Measurements from ENCODE around the gene COMT. TPM values are rescaled to one million over a fixed set of nuclear protein-coding genes. Genes with fewer than 3 reads are reported as not detected.
A peak's percentile ranks its signal among the peaks of the same experiment; 100 is the strongest.

COMT gene
- polyA plus RNA-seq, 3 donors: 116 to 143 (median 126) TPM

DNA sequence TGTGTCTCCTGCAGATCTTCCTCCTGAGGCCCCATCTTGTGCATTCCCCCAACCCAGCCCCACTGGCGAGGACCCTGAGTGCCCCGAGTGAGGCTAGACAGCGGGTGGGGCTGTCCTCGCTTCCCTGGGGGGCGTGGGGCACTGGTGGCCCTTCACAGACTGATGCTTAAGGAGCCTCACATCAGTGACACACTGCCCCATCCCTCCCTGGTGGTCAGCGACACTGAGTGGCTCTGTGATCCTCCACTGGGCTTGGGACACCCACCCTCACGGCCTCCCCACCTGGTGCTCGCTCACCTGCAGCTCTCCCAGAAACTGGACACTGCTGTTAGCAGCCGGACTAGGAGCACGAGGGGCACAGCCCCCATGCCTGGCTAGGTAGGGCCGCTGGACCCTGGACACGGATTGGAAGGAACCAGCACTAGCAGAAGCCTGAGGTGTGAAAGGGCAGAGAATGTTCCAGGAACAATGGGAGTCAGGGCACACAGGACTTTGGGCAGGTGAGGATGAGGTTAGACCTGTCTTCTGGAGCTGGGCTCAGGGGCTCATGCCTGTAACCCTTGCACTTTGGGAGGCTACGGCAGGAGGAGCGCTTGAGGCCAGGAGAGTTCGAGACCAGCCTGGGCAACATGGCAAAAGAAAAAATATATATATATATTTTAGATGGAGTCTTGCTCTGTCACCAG, 23.3 kb downstream of the COMT start:
- DNase-seq: no peak

DNA sequence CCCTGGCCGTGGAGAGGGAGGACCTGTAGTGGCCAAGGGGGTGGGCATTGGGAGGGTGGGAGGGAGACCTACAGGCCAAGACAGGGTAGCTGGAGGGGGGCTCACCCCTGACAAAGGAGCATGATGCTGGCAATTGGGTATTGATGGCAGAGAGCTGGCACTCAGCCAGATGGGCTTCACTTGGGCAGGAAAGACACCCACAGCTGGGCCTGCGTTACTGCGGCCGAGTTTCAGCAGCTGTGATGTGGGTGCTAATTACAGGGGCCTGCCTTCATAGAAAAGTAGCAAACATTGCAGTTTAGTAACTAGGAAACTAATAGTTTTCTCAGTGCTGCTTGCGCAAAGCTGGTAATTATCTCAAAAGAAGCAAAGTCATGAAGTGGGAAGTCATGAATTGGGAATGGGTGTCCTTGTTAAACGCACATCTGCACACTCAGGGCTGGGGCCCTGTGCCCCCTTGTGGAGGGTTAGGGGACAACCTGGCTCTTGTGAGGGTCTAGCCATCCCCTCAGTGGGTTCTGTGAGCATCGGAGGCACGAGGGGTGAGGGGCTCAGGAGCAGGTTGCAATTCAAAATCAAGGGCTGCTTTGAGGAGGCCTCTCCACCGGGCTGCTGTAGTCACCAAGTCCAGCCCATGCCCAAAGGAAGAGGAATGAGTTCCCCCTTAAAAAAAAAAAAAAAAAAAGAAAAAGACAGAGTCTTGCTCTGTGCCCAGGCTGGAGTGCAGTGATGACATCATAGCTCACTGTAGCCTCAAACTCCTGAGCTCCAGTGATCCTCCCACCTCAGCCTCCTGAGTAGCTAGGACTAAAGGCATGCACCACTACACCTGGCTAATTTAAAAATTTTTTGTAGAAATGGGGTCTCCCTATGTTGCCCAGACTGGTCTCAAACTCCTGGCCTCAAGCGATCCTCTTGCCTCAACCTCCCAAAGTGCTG, 24.5 kb downstream of the COMT start:
- no peak for DNase-seq

DNA sequence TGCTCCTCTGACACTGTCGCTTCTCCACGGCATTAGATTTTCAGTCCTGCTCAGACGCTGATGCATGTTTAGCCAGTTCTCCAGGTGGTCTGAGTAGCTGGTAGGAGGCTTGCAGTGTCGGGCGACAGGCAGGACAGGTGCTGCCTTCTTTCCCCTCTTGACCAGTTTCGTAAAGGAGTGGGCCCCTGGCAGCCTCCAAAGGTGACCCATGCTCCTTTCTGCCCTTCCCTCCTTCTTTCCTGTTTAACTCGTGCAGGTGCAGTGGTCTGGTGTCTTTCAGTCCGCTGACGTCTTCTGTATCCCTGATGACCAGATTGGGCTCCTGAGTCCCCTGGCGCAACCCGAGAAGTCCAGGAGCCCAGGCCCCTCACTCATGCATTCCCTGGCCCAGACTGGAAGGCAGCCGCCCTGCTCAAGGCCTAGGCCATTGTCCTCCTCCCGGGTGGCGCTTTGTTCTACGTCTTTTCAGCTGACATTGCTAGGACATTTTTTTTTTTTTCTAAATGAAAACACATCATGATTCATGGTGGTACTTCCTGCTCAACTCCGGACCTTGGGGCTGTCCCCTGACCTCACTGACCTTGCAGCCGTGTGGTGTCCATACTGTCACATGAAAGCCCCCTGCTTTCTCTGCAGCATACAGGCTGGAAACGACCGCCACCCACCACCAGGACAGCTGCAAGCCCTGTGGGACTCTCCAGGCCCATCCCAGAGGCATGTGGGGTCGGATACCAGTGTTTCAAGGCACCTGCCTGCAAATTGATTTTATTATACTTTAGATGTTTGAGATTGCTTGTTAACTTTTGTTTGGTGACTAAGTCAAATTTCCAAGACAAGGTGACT, 25.6 kb downstream of the COMT start:
- DNase-seq: no peak

DNA sequence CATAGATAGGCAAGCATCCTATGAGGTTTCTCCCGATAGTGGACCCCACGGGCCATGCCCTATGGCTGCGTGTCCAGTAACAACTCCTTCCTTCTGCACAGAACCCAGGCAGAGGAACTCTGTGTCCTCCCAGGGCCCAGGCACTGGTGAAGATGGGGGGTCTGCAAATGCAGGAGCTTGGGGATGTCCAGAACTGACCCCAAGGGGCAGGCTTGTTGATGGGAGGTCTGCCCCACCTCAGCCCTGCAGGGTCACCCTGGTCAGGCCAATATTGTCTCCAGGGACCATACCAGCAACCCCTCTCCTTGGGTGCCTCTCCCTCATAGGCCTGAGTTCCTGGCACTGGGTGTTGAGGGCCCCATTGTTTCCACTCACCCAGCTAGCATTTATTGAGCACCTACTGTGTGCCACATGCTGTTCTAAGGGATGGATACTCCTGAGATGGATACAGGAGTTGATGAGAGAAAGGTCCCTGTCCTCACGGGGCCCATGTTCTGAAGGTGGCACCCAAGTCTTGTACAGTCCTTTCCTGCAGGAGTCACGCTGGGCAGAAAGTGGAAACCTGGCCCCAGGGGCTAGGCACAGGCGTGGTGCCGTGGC, 26.4 kb downstream of the COMT start:
- no peak for DNase-seq

DNA sequence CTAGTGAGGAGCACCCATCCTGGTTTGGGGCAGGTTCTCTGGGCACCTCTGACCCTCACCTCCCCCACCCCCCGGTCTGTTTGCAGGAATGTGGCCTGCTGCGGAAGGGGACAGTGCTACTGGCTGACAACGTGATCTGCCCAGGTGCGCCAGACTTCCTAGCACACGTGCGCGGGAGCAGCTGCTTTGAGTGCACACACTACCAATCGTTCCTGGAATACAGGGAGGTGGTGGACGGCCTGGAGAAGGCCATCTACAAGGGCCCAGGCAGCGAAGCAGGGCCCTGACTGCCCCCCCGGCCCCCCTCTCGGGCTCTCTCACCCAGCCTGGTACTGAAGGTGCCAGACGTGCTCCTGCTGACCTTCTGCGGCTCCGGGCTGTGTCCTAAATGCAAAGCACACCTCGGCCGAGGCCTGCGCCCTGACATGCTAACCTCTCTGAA, 26.9 kb downstream of the COMT start:
- DNase-seq: no peak

DNA sequence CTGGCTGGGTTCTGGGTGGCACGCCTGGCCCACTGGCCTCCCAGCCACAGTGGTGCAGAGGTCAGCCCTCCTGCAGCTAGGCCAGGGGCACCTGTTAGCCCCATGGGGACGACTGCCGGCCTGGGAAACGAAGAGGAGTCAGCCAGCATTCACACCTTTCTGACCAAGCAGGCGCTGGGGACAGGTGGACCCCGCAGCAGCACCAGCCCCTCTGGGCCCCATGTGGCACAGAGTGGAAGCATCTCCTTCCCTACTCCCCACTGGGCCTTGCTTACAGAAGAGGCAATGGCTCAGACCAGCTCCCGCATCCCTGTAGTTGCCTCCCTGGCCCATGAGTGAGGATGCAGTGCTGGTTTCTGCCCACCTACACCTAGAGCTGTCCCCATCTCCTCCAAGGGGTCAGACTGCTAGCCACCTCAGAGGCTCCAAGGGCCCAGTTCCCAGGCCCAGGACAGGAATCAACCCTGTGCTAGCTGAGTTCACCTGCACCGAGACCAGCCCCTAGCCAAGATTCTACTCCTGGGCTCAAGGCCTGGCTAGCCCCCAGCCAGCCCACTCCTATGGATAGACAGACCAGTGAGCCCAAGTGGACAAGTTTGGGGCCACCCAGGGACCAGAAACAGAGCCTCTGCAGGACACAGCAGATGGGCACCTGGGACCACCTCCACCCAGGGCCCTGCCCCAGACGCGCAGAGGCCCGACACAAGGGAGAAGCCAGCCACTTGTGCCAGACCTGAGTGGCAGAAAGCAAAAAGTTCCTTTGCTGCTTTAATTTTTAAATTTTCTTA, 27.8 kb downstream of the COMT start:
- no peak for DNase-seq

DNA sequence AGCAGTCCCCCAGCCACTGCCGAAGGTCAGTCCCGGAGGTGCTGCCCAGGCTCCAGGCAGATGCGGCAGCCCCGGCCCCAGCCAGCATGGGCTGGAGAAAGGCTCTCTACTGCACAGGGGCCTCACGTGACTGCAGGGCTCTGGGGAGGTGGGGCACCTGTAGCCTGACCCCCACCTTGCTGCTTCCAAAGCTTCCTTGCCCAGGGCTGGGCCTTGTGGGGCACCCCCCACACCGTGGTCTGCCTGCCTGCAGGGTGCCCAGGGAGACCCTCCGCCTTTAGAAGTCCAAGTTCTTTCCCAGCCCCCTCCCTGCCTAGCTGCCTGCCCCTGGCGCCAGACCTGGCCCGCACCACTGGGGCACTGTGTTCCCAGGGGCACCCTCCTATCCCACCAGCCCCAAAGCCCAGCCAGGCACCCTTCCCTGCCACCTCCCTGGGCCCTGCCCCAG, 28.5 kb downstream of the COMT start:
- no peak for DNase-seq

DNA sequence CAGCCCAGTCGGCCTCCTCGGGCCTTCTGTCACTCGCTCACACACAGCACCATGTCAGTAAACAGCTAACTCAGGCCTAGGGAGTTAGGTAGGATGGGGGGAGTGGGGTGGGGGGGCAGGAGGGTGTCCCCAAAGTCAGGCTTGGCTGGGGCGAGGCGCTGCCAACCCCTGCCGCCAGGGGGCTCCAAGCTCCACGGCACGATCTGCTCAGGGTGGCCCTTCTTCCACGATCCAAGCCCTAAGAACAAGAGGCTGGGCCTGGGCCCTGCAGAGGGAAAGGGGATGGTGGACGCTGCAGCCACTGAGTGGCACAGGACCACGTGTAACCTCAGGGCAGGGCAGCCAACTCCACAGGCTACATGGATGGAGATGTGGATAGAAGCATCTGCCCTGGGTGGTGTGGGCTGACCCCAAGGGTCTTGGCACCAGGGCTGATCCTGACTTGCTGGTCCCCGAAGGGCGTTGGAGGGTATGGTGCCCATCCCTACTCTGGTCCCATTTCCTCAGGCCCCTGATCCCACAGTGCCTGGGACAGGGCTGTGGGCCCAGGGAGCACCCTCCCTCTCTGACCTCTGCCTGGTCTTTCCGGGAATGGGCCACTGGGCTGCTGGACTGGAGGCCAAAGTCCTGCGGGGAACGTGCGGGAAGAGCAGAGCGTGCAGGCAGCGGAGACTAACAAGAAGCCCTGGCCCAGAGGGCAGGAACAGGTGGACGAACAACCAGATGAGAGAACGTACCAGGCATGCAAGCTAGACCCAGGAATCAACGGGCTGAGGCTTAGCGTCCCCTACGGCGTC, 29.1 kb downstream of the COMT start:
- DNase-seq: no peak

DNA sequence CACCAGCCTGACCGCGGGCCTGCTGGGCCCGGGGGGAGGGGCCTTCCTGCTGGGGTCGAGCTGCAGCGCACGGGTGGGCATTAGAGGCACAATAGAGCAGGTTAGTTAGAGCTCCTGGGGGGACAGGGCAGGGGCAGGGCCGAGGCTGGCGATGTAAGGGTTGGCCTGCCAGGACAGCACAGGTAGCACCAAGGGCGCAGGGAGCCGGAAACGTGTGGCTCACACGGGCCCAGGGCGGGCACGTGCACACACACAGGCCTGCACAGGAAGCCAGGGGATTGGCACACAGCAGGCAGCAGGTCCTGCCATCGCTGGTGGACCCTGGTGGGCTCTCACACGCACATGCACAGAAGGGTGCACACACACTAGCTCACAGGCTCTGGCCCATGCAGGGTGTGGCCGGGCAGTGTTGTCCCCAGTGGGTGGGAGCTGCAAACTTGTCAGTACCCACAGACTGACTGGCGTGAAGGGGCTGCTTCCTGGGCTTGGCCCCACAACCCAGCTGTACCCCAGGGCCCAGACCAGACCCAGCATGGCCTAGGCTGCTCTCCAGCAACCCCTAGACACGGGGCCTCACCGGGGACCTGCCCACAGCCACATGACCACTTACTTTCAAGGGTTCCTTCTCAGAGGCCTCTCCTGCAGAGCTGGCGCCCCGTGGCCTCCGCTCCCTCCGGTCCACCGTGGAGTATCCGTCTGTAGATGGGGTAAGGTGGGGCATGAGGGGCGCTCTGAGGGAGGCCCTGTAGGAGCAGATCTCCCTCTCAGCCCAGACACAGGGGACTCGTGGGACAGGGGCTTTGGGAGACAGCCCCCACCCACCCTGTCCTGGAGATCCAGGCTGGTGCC, 29.9 kb downstream of the COMT start:
- no peak for DNase-seq

DNA sequence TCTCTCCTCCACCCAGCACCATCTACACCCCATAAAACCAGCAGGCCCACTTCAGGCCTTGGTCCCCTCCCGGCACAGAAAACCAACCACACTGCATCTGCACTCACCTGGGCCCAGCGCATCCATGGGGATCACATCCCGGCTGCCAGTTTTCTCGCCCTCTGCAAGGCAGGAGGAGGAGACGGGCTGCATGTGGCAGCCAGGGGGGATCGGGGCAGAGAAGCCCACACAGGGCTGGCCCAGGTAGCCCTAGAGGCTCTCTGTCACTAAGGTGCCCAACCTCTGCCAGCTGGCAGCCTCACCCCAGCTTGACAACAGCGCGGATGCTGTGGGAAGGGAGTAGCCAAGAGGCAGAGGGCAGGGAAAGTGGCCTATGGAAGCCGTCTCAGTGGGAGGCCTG, 30.7 kb downstream of the COMT start:
- DNase-seq: no peak

DNA sequence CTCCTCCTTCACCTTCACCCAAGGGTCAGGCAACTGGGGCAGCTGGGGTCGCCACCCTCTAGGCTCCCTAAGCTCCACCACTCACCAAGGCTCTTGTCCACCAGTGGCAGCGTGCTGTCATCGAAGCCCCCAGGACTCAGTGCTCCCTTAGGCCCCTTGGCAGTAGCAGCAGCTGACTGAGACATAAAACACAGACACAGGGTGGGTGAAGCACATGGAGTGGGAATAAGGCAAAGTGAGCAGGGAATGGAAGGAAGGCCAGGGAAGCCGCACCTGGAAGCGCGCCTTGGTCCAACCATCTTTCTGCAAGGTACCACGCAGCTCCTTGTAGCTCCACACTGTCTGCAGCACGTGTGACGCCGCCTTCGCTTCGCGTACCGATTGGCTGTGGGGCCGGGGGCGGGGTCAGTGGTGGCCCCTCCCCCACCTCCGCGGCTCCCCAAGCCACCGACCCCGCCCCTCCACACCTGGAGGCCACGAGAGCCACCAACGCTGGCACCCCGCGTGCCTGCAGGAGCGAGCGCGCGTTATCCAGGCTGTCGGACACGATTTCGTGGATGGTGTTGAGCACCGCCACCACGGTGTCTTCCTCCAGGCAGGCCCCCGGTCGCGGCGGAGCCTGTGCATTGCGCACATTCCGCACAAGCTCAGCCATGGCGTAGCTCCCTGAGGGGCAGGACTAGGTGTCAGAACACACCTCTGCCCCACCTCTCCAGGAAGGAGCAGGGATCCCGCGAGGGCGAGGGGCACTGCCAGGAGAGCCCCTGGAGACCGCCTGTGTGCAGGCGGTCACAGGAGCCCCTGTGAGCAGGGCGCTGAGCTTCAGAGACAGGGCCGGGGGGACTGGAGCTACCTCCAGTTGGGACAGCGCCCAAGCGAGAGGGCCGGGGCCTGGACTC, 31.3 kb downstream of the COMT start:
- no peak for DNase-seq

DNA sequence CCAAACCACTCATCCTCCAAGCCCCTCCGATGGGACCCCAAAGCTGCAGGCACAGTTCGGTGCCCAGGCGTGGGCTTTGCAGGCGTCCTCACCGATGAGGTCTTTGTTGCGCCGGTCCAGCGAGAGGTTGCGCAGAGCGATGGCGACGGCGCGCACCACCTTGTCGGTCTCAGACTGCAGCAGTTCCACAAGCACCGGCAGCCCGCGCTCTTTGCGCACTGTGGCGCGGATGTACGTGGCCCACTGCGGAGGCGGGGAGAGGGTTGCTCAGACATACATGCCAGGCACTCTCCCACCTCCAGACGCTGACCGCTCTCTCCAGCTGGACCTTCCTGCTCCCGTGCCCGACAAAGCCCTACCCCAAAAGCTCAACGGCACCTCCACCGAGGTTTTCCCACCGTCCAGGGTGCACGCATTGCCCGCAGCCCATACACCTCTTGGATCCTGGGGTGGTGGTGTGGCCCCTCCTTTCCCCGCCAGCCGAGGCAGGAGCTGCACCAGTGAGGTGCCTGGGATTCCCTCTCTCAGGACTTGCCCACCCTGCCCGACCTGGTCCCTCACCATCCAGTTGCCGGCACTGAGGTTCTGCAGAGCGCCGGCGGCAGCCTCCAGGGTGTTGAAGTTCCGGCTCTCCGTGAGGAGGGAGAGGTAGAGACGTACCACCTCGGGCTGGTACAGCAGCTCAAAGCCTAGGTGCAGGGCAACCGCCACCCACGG, 32.1 kb downstream of the COMT start:
- DNase-seq: no peak

DNA sequence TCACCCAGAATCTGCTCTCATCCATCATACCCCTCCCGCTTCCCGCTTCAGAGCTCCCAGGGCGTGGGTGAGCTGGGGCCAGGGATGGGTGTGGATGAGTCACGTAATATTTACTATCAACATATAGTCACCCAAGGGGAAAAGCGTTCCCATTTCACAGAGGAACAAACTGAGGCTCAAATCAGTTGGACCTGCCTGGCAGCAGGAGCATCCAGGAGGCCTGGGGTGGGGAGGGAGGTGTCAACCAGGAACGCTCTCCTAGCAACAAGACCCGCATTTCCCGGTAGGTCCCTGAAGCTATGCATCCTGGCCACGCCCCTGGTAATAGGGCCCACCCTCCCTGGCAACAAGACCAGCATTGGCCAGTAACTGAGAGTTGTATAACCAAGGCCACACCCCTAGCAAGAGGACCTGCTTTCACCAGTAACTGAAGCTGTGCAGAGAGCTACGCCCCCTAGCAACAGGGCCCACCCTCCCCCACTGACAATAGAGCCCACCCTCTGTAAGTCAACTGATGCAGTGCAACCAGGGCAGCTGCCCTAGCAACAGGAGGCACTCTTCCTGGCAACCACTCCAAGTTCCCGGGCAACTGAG, 32.8 kb downstream of the COMT start:
- peak; percentile 84 for DNase-seq

DNA sequence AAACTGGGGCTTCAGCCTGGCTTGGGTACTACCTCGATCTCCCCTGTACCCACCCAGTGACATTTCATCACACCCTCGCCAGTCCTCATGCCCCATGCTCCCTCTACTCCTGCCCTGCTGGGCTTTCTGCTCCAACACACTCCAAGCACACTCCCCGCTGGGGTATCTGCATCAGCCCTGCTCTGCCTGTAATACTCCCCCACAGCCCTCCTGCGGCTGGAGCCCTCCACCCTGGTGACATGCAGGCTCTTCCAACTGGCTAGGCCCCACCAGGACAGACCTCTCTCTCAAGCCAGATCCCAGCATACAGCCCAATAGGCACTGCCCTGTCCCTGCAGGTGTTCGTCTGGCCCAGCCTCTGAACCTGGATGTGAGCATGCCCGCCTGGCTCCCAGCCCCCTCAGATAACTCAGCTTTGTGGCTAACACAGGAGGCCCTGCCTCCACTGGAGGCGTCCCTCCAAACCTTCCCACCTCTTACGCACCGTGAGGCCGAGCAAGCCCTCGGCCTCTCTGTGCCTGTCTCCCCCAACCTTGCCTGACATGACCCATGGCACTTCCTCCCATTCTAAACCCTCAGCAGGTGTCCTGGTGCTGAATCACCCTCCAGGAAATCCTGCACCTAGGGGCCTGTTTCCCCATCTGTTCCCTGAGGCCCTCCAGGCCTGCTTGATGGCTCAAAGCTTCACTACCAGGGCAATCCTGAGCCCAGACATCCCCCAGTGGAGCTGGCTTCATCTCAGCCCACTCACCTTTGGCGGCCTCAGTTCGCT, 33.5 kb downstream of the COMT start:
- DNase-seq: no peak

DNA sequence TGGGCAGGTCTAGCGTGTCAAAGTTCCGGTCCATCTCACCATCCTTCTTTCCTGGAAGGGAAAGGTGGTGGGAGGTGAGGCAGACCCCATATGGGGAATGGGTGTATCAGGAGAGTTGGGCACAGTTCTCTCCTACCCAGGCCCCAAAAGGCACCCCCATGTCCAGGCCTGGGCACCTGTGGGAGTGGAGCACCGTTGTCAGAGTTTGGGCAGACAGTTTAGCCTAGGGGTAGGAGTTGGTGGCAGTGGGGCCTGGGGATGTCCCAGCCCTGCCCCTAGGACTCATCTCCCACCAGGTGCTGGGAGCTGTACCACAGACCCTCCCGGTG, 34.1 kb downstream of the COMT start:
- DNase-seq: no peak

DNA sequence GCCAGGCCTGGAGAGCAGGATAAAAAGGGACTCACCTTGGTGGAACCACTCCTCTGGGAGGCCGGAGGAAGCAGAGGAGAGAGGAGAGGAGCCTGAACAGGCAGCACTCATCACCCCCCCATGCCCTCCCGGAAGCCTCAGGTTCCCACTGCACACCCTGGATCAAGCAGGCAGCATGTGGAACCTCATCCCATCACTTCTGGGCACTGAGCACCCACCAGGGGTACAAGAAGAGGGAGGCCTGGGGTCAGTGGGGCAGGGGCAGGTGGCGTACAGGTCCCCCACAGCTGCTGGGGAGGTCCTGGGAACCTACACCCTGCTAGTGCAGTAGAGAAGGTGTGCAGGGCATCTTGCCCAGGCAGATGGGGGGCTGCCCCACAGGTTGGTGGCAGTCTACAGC, 35.1 kb downstream of the COMT start:
- no peak for DNase-seq

Data from renal pelvis (tissue), 4 donors.